HFFc6 (cell line): ENCODE results near the gene SFI1. TPM values are rescaled to one million over a fixed set of nuclear protein-coding genes. Genes with fewer than 3 reads are reported as not detected.

ENCODE experiments used
- DNase-seq: peaks from one replicate; pipeline ENCODE4 v3.0.0-alpha.2; 2018
- H3K27ac Mint-ChIP-seq: 2 replicates; pipeline ENCODE4 v1.8.0; 2020; ENCODE audit warnings: mild to moderate bottlenecking, mixed read lengths
- H3K27me3 Mint-ChIP-seq: 2 replicates; pipeline ENCODE4 v1.8.0; 2021; ENCODE audit warnings: mild to moderate bottlenecking, moderate library complexity, mixed read lengths; ENCODE audit not compliant: insufficient read depth
- H3K36me3 Mint-ChIP-seq: 2 replicates; pipeline ENCODE4 v1.8.0; 2021; ENCODE audit warnings: low read depth, mixed read lengths
- H3K4me1 Mint-ChIP-seq: 2 replicates; pipeline ENCODE4 v1.8.0; 2020; ENCODE audit warnings: low read depth, mixed read lengths
- H3K4me3 Mint-ChIP-seq: 2 replicates; pipeline ENCODE4 v1.8.0; 2020; ENCODE audit warnings: mild to moderate bottlenecking, moderate library complexity, mixed read lengths
- H3K9me3 Mint-ChIP-seq: 2 replicates; pipeline ENCODE4 v1.8.0; 2020; ENCODE audit warnings: mild to moderate bottlenecking, mixed read lengths
- CTCF ChIP-seq: fragments of 200-600 bp; sonication (generic); IDR thresholded peaks from 2 replicates; pipeline ENCODE4 v1.5.0; 2021; ENCODE audit warnings: antibody characterized with exemption, mild to moderate bottlenecking
- total RNA-seq, 6 experiments: library from RNA; stranded (reverse); fragmentation: NEBNext Ultra II Directional; extraction: Animal tissue kit (Norgen Biotek cat#: 25700); gene quantifications; 2 replicates in 1 of 6; 3 replicates in 5 of 6; pipeline ENCODE4 v1.2.3, GENCODE V29; 2021

SFI1 gene
- total RNA-seq, 6 experiments from 2014 or later = 8.3 to 12.1 (median 11.3) TPM

- Mint-ChIP-seq H3K27me3 (no peaks in the 10 kb centered on the region), H3K4me3 (no peak overlapping the region), H3K4me1 (no peaks in the 10 kb centered on the region), H3K27ac (no peak overlapping the region), H3K9me3 (no peaks in the 10 kb centered on the region), H3K36me3 (peaks cover 10% of the 10 kb centered on the region; the same call in 1 of the 2 replicates)
- DNase-seq = no peak
- no peak for TF ChIP-seq CTCF
These were observed 81.8 kb downstream of the SFI1 start for GRCh38 chr22:31578171-31578570.

- Mint-ChIP-seq H3K27ac (no peak overlapping the region; the same call in 1 of the 2 replicates), H3K36me3 (peaks cover 10% of the 10 kb centered on the region; the same call in 1 of the 2 replicates), H3K9me3 (no peaks in the 10 kb centered on the region), H3K4me3 (no peak overlapping the region), H3K4me1 (peaks cover 17% of the 10 kb centered on the region), H3K27me3 (peaks cover 2% of the 10 kb centered on the region; the same call in 1 of the 2 replicates)
- TF ChIP-seq CTCF = no peak
- no peak for DNase-seq
These were observed 83.5 kb downstream of the SFI1 start for GRCh38 chr22:31579835-31580242.

- DNase-seq = peak; percentile 52
- Mint-ChIP-seq H3K4me1 (peaks cover 40% of the 10 kb centered on the region), H3K36me3 (peaks cover 22% of the 10 kb centered on the region), H3K27ac (peak overlapping the region; percentile 94), H3K9me3 (no peaks in the 10 kb centered on the region), H3K27me3 (peaks cover 2% of the 10 kb centered on the region; the same call in 1 of the 2 replicates), H3K4me3 (peak overlapping the region; percentile 2)
- no peak for TF ChIP-seq CTCF
These were observed 87.6 kb downstream of the SFI1 start for GRCh38 chr22:31583861-31584485.

GRCh38 chr22:31584804-31585160 is 88.4 kb downstream of the SFI1 start:
- peak overlapping the region; percentile 2; the same call in 1 of the 2 replicates for H3K4me3 Mint-ChIP-seq
- H3K36me3 Mint-ChIP-seq = peaks cover 22% of the 10 kb centered on the region
- peaks cover 2% of the 10 kb centered on the region; the same call in 1 of the 2 replicates for H3K27me3 Mint-ChIP-seq
- no peak for TF ChIP-seq CTCF
- DNase-seq = no peak
- peak overlapping the region; percentile 94 for H3K27ac Mint-ChIP-seq
- peaks cover 40% of the 10 kb centered on the region for H3K4me1 Mint-ChIP-seq
- no peaks in the 10 kb centered on the region for H3K9me3 Mint-ChIP-seq

- Mint-ChIP-seq H3K27me3 (peaks cover 2% of the 10 kb centered on the region; the same call in 1 of the 2 replicates), H3K27ac (peak overlapping the region; percentile 94), H3K9me3 (no peaks in the 10 kb centered on the region), H3K4me1 (peaks cover 40% of the 10 kb centered on the region), H3K4me3 (peak overlapping the region; percentile 54; the same call in 1 of the 2 replicates), H3K36me3 (peaks cover 19% of the 10 kb centered on the region; the same call in 1 of the 2 replicates)
- DNase-seq = peak; percentile 22
- no peak for TF ChIP-seq CTCF
These were observed 89.0 kb downstream of the SFI1 start for GRCh38 chr22:31585161-31585859.
